SK-N-MC (cell line): ENCODE measurements around the gene ERLEC1.

Experiments
- EZH2 ChIP-seq: fragments of 200-600 bp; sonication (generic); IDR thresholded peaks from one replicate; pipeline ENCODE4 v1.6.1; 2017; ENCODE audit warnings: antibody characterized with exemption
- FOXP2 ChIP-seq: optimal IDR thresholded peaks from 2 replicates; pipeline ENCODE3; 2011; ENCODE audit warnings: mild to moderate bottlenecking, moderate library complexity; ENCODE audit not compliant: insufficient read depth; ENCODE audit errors: extremely low read length, control extremely low read depth
- POLR2AphosphoS5 ChIP-seq: IDR thresholded peaks from 2 replicates; pipeline ENCODE4 v1.6.1; 2012; ENCODE audit warnings: mild to moderate bottlenecking, low read depth, low read length, borderline replicate concordance

DNA sequence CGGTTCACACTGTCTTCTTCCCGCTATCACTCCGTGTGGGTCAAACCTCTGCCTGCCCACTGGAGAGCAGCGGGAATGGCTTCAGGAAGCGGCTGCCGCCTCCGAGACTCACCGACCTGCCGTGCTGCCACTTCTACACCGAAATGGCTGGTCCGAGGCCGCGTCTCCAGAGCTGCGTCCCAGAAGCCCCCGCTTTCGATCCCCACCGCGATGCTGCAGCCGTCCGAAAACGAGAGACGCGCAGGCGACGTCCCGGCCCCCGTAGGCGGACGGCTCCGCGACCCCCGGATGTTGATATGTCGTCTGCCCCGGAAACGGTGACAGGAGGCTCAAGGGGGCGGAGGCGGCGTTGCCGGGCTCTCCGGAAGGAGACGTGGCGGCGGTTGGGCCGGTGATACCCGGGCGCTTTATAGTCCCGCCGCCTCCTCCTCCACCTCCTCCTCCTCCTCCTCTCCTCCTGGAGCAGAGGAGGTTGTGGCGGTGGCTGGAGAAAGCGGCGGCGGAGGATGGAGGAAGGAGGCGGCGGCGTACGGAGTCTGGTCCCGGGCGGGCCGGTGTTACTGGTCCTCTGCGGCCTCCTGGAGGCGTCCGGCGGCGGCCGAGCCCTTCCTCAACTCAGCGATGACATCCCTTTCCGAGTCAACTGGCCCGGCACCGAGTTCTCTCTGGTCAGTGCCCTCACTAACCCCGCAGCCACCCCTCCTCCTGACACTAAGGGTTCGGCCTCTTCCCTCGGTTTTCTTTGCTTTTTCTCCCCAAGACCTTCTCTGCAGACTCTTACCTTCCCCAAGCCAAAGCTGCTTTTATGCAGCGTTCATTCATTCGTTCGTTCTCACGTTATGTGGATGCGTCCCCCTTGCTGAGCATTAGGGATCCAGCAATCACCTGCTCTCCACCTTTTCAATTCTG is at the start of gene ERLEC1, which contains the start of gene ASB3:
- TF ChIP-seq EZH2 (no peak), POLR2AphosphoS5 (peak; percentile 79), FOXP2 (peak; percentile 80)
